ENCODE data around the gene MAD1L1. TPM values are rescaled to one million over a fixed set of nuclear protein-coding genes. Genes with fewer than 3 reads are reported as not detected.

Gene MAD1L1
- total RNA-seq, 1 experiment from 2014 or later: 43.8 TPM

DNA sequence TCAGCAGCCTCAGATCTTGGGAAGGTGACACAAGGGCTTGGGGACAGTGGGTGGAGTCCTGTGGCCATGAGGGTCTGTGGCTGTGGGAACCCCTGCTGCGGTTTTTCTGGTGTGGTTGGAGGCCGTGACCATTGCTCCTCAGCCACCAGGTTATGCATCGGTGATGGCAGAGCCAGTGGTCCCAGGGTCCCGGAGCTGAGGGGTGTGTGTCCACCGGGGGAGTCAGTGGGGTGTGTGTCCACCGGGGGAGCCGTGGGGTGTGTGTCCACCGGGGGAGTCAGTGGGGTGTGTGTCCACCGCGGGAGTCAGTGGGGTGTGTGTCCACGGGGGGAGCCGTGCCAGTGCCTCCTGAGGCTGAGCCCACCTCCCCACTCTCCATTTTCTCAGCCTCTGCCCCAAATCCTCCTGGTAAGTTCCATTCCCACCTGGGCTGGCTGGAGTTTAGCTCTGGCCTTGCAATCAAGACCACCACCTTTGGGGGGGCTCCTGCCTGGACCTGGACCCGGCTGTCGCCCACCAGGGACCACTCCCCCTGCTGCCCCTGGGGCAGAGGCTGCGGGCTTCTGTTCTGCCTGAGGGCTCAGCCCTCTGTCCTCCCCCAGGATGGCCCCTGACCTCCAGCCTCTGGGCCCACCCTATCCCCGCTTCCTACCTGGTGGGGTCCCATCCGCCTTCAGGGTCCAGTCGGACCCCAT lies 419.2 kb downstream of the MAD1L1 start:
- no peak for ATAC-seq
- ChIA-PET CTCF (interaction anchor here (0.5 to 1.8 kb wide), 9 partner anchors 24 to 534 kb away, joined by 3 to 11 read pairs (median 3); no protein-coding TSS in a partner anchor), POLR2A (no interaction called here)
- no peak overlapping the region for H3K27ac Mint-ChIP-seq
- TF ChIP-seq TEAD4 (CRISPR knock-in tag; IDR thresholded peaks at IDR 0.05) (no peak), SMAD3 (CRISPR knock-in tag; IDR thresholded peaks at IDR 0.05; ENCODE audit: borderline replicate concordance) (no peak), KAT7 (CRISPR knock-in tag; IDR thresholded peaks at IDR 0.05; ENCODE audit: borderline replicate concordance) (no peak), MYBL2 (CRISPR knock-in tag; IDR thresholded peaks at IDR 0.05) (no peak), RELA (CRISPR knock-in tag; IDR thresholded peaks at IDR 0.05; ENCODE audit: borderline replicate concordance) (no peak)
- DNase-seq (ENCODE audit: low spot score): no peak
- H3K9me3 Mint-ChIP-seq: no peaks in the 10 kb centered on the region
- H3K4me3 Mint-ChIP-seq: no peak overlapping the region
- H3K4me1 Mint-ChIP-seq: peaks cover 2% of the 10 kb centered on the region; the same call in 1 of the 2 replicates
- H3K36me3 Mint-ChIP-seq: no peaks in the 10 kb centered on the region
- no peaks in the 10 kb centered on the region for H3K27me3 Mint-ChIP-seq (ENCODE audit: low read depth)

- TF ChIP-seq FOXP1 (CRISPR knock-in tag; IDR thresholded peaks at IDR 0.05; ENCODE audit: borderline replicate concordance) (0 out of 2 replicates have a peak, but pooled peaks have one; percentile 45), HMGXB4 (CRISPR knock-in tag; IDR thresholded peaks at IDR 0.05) (0 out of 2 replicates have a peak, but pooled peaks have one; percentile 29), ESRRA (CRISPR knock-in tag; IDR thresholded peaks at IDR 0.05; ENCODE audit: borderline replicate concordance) (no peak)
- Mint-ChIP-seq H3K27me3 (ENCODE audit: low read depth) (no peaks in the 10 kb centered on the region), H3K36me3 (no peaks in the 10 kb centered on the region), H3K4me1 (no peaks in the 10 kb centered on the region), H3K4me3 (peak overlapping the region; percentile 24; the same call in 1 of the 2 replicates), H3K9me3 (no peaks in the 10 kb centered on the region), H3K27ac (no peak overlapping the region)
- ATAC-seq (peak; percentile 67), DNase-seq (ENCODE audit: low spot score) (peak; percentile 42)
- ChIA-PET CTCF (interaction anchor here (0.5 to 1.8 kb wide), 10 partner anchors 25 to 535 kb away, joined by 3 to 11 read pairs (median 3); no protein-coding TSS in a partner anchor), POLR2A (no interaction called here)
These were observed 420.0 kb downstream of the MAD1L1 start for GRCh38 chr7:1812509-1813393.

DNA sequence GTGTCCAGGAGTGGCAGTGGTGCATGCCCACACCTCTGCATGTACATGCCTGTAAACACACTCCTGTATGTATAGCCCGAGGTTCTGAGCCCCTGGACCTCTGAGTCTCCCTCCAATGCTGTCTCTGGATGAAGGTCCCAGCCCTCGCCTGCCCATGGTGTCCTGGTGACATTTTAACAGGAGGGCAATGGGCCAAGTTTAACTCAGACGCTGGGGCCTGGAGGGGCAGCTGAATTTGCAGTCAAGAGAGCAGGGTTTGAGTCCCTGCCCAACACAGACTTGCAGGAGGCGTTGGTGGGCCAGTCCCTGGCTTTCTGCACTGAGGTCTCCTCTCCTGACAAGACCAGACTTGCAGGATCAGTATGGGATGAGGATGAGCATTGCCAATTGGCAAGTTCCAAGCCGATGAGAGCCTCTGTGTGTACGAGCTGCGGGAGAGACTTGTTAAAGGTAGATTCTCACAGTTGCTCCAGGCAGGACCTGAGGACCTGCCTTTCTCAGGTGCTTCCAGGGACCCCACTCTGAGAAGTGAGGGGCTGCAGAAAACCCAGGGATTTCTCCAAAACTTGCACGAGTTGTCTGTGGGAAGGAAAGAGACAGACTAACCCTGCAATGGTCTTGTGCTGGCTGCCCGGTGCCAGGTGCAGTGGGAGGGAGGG lies 420.8 kb downstream of the MAD1L1 start:
- TF ChIP-seq, protein P1, sequence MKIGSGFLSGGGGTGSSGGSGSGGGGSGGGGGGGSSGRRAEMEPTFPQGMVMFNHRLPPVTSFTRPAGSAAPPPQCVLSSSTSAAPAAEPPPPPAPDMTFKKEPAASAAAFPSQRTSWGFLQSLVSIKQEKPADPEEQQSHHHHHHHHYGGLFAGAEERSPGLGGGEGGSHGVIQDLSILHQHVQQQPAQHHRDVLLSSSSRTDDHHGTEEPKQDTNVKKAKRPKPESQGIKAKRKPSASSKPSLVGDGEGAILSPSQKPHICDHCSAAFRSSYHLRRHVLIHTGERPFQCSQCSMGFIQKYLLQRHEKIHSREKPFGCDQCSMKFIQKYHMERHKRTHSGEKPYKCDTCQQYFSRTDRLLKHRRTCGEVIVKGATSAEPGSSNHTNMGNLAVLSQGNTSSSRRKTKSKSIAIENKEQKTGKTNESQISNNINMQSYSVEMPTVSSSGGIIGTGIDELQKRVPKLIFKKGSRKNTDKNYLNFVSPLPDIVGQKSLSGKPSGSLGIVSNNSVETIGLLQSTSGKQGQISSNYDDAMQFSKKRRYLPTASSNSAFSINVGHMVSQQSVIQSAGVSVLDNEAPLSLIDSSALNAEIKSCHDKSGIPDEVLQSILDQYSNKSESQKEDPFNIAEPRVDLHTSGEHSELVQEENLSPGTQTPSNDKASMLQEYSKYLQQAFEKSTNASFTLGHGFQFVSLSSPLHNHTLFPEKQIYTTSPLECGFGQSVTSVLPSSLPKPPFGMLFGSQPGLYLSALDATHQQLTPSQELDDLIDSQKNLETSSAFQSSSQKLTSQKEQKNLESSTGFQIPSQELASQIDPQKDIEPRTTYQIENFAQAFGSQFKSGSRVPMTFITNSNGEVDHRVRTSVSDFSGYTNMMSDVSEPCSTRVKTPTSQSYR (CRISPR knock-in tag; IDR thresholded peaks at IDR 0.05): no peak
- TF ChIP-seq MYBL2 (CRISPR knock-in tag; IDR thresholded peaks at IDR 0.05) (no peak), TEAD4 (CRISPR knock-in tag; IDR thresholded peaks at IDR 0.05) (no peak)
- Mint-ChIP-seq H3K4me1 (no peaks in the 10 kb centered on the region), H3K27me3 (ENCODE audit: low read depth) (no peaks in the 10 kb centered on the region), H3K9me3 (no peaks in the 10 kb centered on the region), H3K4me3 (no peak overlapping the region), H3K27ac (0 out of 2 replicates have a peak overlapping the region, but pooled peaks have one; percentile 34), H3K36me3 (no peaks in the 10 kb centered on the region)
- CTCF ChIA-PET: interaction anchor here (1.0 to 1.8 kb wide), 4 partner anchors 30 to 162 kb away, joined by 3 to 11 read pairs (median 6); no protein-coding TSS in a partner anchor
- POLR2A ChIA-PET: no interaction called here
- no peak for DNase-seq (ENCODE audit: low spot score)
- no peak for ATAC-seq
